Pancreas (tissue), 10 donors: ENCODE data around the gene BSG. TPM values are rescaled to one million over a fixed set of nuclear protein-coding genes. Genes with fewer than 3 reads are reported as not detected.
A peak's percentile ranks its signal among the peaks of the same experiment; 100 is the strongest.

Source experiments
- ATAC-seq, 4 donors: fragments of 200-7000 bp; cut with Tn5 transposase; one replicate each; pipeline versions ENCODE4 v1.8.0 to v1.9.1; 2020; ENCODE audit warnings: mild to moderate bottlenecking in 4 of 4, moderate library complexity in 4 of 4
- DNase-seq, 6 donors: peaks; one replicate each; pipeline ENCODE4 v3.0.0-alpha.2; 2020
- FAIRE-seq: peaks from 2 replicates; lab custom pipeline; 2012; peaks lifted over from hg19 to GRCh38; lab: Jason Lieb, UNC
- H3K27ac ChIP-seq, 4 donors: fragments of 200-600 bp; sonication (generic); 1 replicate in 3 of 4; 2 replicates in 1 of 4; pipeline versions ENCODE4 v1.5.0 to v1.8.0; 2020
- H3K27me3 ChIP-seq, 4 donors: fragments of 200-600 bp; one replicate each; pipeline ENCODE4 v1.8.0; 2021
- H3K36me3 ChIP-seq, 3 donors: fragments of 200-600 bp; sonication (generic) in 1 of 3; one replicate each; pipeline versions ENCODE4 v1.5.0 to v1.8.0; 2020 to 2021
- H3K4me1 ChIP-seq, 3 donors: fragments of 200-600 bp; one replicate each; pipeline ENCODE4 v1.8.0; 2021
- H3K4me3 ChIP-seq, 4 donors: fragments of 200-600 bp; sonication (generic) in 2 of 4; one replicate each; pipeline versions ENCODE4 v1.5.0 to v1.8.0; 2020 to 2021
- H3K9me3 ChIP-seq, 4 donors: fragments of 200-600 bp; one replicate each; pipeline ENCODE4 v1.8.0; 2021
- WGBS, 2 donors: extraction: QIAGEN DNeasy Blood & Tissue Kit; methylation state at CpG; one replicate each; pipeline ENCODE4 v1.1.7; 2013; 5-methylcytosine and 5-hydroxymethylcytosine counted together
- intact Hi-C, 3 donors: fragments of 100-400 bp; cut with DNase I; formaldehyde crosslinking; loops; one replicate each; pipeline versions ENCODE4 v1.11.1 to v1.14.2; 2022
- polyA plus RNA-seq, 2 donors: library from polyadenylated mRNA; stranded (reverse); fragments of 200-250 nt; gene quantifications; one replicate each; pipeline ENCODE4 v1.2.3, GENCODE V29; 2013
- total RNA-seq, 6 donors: library from RNA; stranded (reverse); fragmentation: NEBNext Ultra II Directional in 4 of 6; extraction: Animal tissue kit (Norgen Biotek cat#: 25700) in 4 of 6; gene quantifications; one replicate each; pipeline versions ENCODE4 v1.2.1 to v1.2.4, GENCODE V29; 2021 to 2023
- TF ChIP-seq, protein P1 (sequence below), 4 donors: fragments of 200-600 bp; sonication (generic) in 3 of 4; IDR thresholded peaks; one replicate each; pipeline versions ENCODE4 v1.5.0 to v1.8.0; 2021; ENCODE audit warnings: antibody characterized with exemption in 4 of 4
- donor health status: healthy with polysubstance abuse.
- donor health status: DM: no; HTN: no; CAD: no; lungs with moderate emphysema.
- donor health status: DM: no; HTN: no; CAD: no.
- donor health status: control.
- donor health status: control.
- donor health status: Bipolar disorder and iron deficiency.
- donor health status: DM: yes; HTN: yes; CAD: no.
- donor health status: DM: no; HTN: no; CAD: no.
- donor health status: DM: no; HTN: no; CAD: no.
- donor health status: DM: yes; HTN: yes; CAD: no.

The BSG gene
- total and polyA plus RNA-seq, 8 donors, result 122 to 256 (median 159) TPM

DNA sequence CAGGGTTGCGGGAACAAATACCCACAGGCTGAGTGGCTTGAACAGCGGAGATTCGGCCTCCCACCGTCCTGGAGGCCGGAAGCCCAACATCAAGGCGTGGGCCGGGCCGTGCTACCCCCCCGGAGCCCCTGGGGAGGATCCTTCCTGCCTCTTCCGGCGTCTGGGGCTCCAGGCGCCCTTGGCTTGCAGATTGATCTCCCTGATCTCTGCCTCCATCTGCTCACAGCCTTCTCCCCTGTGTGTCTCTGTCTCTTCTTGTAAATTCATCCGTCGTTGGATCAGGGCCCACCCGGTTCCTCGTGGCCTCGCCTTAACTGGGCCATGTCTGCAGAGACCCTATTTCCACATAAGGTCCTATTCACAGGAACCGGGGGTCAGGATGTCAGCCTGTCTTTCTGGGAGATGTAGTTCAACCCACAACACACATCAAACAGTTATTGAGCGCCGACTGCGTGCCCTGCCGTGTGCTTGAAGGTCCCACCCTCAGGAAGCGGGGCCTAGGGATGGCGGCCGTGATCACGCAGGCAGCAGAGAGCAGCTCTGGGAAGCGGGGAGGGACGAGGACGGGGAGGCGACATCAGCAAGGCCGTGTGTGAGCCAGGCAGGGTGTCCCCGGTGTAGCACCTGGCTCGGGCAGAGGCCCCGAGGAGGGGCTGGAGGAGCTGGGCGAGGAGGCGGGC is 38.5 kb downstream of the BSG start:
- Histone ChIP-seq H3K4me1 (no peaks in the 10 kb centered on the region), H3K9me3 (no peaks in the 10 kb centered on the region), H3K4me3 (peak overlapping the region in 1 of 4 donors; percentile 3), H3K27ac (peak overlapping the region in 1 of 4 donors; percentile 1), H3K27me3 (no peaks in the 10 kb centered on the region), H3K36me3 (no peaks in the 10 kb centered on the region)
- DNase-seq, result peak in 1 of 6 donors; percentile 57
- no peak for FAIRE-seq
- 38 to 44% methylated on average over 36 of the region's 36 CpGs for WGBS, 2 donors
- TF ChIP-seq, protein P1, sequence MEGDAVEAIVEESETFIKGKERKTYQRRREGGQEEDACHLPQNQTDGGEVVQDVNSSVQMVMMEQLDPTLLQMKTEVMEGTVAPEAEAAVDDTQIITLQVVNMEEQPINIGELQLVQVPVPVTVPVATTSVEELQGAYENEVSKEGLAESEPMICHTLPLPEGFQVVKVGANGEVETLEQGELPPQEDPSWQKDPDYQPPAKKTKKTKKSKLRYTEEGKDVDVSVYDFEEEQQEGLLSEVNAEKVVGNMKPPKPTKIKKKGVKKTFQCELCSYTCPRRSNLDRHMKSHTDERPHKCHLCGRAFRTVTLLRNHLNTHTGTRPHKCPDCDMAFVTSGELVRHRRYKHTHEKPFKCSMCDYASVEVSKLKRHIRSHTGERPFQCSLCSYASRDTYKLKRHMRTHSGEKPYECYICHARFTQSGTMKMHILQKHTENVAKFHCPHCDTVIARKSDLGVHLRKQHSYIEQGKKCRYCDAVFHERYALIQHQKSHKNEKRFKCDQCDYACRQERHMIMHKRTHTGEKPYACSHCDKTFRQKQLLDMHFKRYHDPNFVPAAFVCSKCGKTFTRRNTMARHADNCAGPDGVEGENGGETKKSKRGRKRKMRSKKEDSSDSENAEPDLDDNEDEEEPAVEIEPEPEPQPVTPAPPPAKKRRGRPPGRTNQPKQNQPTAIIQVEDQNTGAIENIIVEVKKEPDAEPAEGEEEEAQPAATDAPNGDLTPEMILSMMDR (IDR thresholded peaks at IDR 0.05), result no peak
- peak in 3 of 4 donors; percentile 57 to 58 (median 58) for ATAC-seq
- intact Hi-C loops, result no loop called here

DNA sequence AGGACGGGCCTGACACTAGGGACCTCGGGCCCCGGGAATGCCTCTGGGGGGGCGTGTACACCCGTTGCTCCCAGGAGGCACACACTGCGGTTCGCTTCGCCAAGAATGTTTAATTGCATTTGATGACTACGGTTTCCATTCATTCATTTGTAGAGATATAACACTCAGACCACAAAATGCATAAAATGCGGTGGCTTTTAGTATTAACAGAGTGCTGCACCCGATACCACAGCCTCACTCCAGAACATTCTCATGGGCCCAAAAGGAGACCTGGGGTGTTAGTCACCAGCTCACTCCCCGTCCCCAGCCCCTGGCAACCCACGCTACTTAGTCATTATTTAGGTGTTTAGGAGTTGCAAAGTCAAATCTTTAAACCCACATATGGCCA is 39.1 kb downstream of the BSG start:
- H3K9me3 ChIP-seq, result no peaks in the 10 kb centered on the region
- intact Hi-C loops, result no loop called here
- no peak overlapping the region for H3K27ac ChIP-seq
- no peaks in the 10 kb centered on the region for H3K27me3 ChIP-seq
- no peaks in the 10 kb centered on the region for H3K4me1 ChIP-seq
- WGBS, 2 donors, result 59 to 61% methylated on average over 13 of the region's 13 CpGs
- no peaks in the 10 kb centered on the region for H3K36me3 ChIP-seq
- peak in 1 of 4 donors; percentile 27 for ATAC-seq
- H3K4me3 ChIP-seq, result no peak overlapping the region
- TF ChIP-seq, protein P1 (IDR thresholded peaks at IDR 0.05), result no peak
- FAIRE-seq, result no peak
- DNase-seq, result no peak

DNA sequence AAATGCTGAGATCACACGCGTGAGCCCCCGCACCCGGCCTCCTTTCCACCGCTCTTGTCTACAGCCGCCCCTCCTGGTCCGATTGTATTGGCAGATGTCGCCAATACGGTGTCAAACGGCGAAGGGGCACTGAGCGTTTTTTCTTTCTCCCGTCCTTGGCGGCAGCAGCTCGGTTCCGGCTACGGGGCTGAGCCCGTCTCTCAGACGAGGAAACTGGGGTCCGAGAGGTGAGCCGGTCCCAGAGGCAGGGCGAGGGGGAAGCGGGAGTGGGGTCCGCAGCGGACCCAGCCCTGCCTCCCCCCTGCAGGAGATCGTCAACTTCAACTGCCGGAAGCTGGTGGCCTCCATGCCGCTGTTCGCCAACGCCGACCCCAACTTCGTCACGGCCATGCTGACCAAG is 40.5 kb downstream of the BSG start:
- peak in 1 of 6 donors; percentile 51 for DNase-seq
- intact Hi-C loops, result no loop called here
- TF ChIP-seq, protein P1 (IDR thresholded peaks at IDR 0.05), result no peak
- Histone ChIP-seq H3K4me1 (no peaks in the 10 kb centered on the region), H3K27ac (no peak overlapping the region), H3K4me3 (no peak overlapping the region), H3K36me3 (peaks cover 0 to under 1% (median 0%) of the 10 kb centered on the region in 3 donors), H3K27me3 (no peaks in the 10 kb centered on the region), H3K9me3 (no peaks in the 10 kb centered on the region)
- no peak for ATAC-seq
- WGBS, 2 donors, result 87 to 90% methylated on average over 33 of the region's 33 CpGs
- FAIRE-seq, result no peak

- Histone ChIP-seq H3K4me3 (no peak overlapping the region), H3K9me3 (no peaks in the 10 kb centered on the region), H3K27me3 (no peaks in the 10 kb centered on the region), H3K27ac (no peak overlapping the region), H3K4me1 (no peaks in the 10 kb centered on the region), H3K36me3 (peaks cover 2 to 9% (median 7%) of the 10 kb centered on the region in 3 donors)
- TF ChIP-seq, protein P1 (IDR thresholded peaks at IDR 0.05), result no peak
- 77 to 86% methylated on average over 49 to 54 of the region's 54 CpGs for WGBS, 2 donors
- no peak for FAIRE-seq
- ATAC-seq, result no peak
- intact Hi-C loops, result no loop called here
- peak in 1 of 6 donors; percentile 63 for DNase-seq
Measured at GRCh38 chr19:613732-614567, 41.6 kb downstream of the BSG start.
